Sigmoid colon (tissue), 7 donors: ENCODE measurements around the gene RIN1. TPM values are rescaled to one million over a fixed set of nuclear protein-coding genes. Genes with fewer than 3 reads are reported as not detected.

Experiments
- DNase-seq: peaks from one replicate; pipeline ENCODE4 v3.0.0-alpha.2; 2019
- H3K27ac ChIP-seq, 4 donors: fragments of 200-600 bp; sonication (generic); one replicate each; pipeline ENCODE4 v1.5.1; 2016 to 2019; ENCODE audit warnings: mild to moderate bottlenecking in 1 of 4
- H3K27me3 ChIP-seq, 3 donors: fragments of 200-600 bp; sonication (generic); one replicate each; pipeline ENCODE4 v1.5.1; 2019; ENCODE audit warnings: mild to moderate bottlenecking in 1 of 3
- H3K36me3 ChIP-seq, 4 donors: fragments of 200-600 bp; sonication (generic); one replicate each; pipeline ENCODE4 v1.5.1; 2016 to 2019
- H3K4me1 ChIP-seq, 4 donors: fragments of 200-600 bp; sonication (generic); one replicate each; pipeline ENCODE4 v1.5.1; 2017 to 2019
- H3K4me3 ChIP-seq, 4 donors: fragments of 200-600 bp; sonication (generic); one replicate each; pipeline ENCODE4 v1.5.1; 2017 to 2019; ENCODE audit warnings: mild to moderate bottlenecking in 2 of 4, moderate library complexity in 1 of 4
- H3K9me3 ChIP-seq, 4 donors: fragments of 200-600 bp in 3 of 4; sonication (generic) in 3 of 4; one replicate each; pipeline versions ENCODE4 v1.5.1 to v1.6.1; 2013 to 2019
- EP300 ChIP-seq, 4 donors: sonication (generic); formaldehyde crosslinking; IDR thresholded peaks; one replicate each; pipeline ENCODE4 v1.6.1; 2017; ENCODE audit warnings: antibody characterized with exemption in 4 of 4
- POLR2A ChIP-seq, 2 donors: fragments of 450-650 bp; IDR thresholded peaks; one replicate each; pipeline ENCODE4 v1.6.1; 2016; ENCODE audit warnings: antibody characterized with exemption in 2 of 2, mild to moderate bottlenecking in 2 of 2, moderate library complexity in 2 of 2
- POLR2AphosphoS5 ChIP-seq, 4 donors: sonication (generic); formaldehyde crosslinking; IDR thresholded peaks; one replicate each; pipeline ENCODE4 v1.6.1; 2017; ENCODE audit warnings: antibody characterized with exemption in 4 of 4
- WGBS, 2 donors: extraction: QIAGEN DNeasy Blood & Tissue Kit; methylation state at CpG; one replicate each; pipeline ENCODE4 v1.1.7; 2013; 5-methylcytosine and 5-hydroxymethylcytosine counted together
- intact Hi-C: fragments of 100-400 bp; cut with DNase I; formaldehyde crosslinking; loops from one replicate; pipeline ENCODE4 v1.15.1; 2023
- polyA plus RNA-seq, 3 donors: library from polyadenylated mRNA; stranded (reverse); fragments of 200-250 nt; gene quantifications; one replicate each; pipeline ENCODE4 v1.2.3, GENCODE V29; 2013
- total RNA-seq, 4 donors: library from RNA; depleted of rRNA; stranded (reverse); fragments of >200 nt; gene quantifications; one replicate each; pipeline ENCODE4 v1.1.0, GENCODE V29; 2016
- TF ChIP-seq, protein P1 (sequence below), 4 experiments: fragments of 450-650 bp in 3 of 4; fragments of 200-600 bp in 1 of 4; IDR thresholded peaks; one replicate each; pipeline ENCODE4 v1.5.1; 2016 to 2019; ENCODE audit warnings: antibody characterized with exemption in 4 of 4, mild to moderate bottlenecking in 3 of 4, moderate library complexity in 2 of 4
- donor health status: healthy with polysubstance abuse.
- donor health status: Bipolar disorder and iron deficiency.
- donor health status: healthy.

RIN1 gene
- total and polyA plus RNA-seq, 7 donors, result 0.68 to 10.2 (median 2.9) TPM

DNA sequence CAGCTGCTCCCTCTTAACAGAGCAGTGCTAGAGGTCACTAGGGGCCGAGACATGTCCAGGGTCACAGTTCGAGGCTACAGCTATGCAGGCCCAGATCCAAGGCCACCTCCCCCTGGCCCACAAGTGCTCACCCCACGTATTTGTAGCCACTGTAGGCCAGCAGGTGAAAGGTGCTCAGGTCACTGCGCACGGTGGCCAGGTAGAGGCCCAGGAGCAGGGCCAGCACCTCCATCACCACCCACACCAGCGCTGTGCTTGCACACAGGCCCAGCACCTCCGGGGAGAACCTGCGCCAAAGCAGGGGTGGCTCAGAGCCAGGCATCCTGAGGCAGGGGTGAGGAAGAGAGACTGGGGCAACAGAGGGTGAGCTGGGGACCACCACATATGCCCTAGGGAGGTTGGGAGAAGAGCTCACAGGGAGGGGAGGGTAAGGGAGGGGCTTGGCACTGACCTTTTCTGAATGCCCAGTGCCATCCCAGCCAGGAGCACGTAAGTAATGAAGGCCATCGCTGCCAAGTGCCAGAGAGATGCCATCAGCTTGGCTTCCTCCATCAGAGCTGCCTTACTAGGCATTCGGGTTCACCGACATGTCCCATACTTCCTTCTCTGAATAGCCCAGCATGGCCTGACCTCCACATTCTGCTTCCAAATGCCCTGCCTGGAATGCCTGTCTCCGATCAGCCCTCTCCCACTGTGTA is 50.8 kb downstream of the RIN1 start:
- no peak for TF ChIP-seq POLR2A (IDR thresholded peaks at IDR 0.05)
- TF ChIP-seq, protein P1, sequence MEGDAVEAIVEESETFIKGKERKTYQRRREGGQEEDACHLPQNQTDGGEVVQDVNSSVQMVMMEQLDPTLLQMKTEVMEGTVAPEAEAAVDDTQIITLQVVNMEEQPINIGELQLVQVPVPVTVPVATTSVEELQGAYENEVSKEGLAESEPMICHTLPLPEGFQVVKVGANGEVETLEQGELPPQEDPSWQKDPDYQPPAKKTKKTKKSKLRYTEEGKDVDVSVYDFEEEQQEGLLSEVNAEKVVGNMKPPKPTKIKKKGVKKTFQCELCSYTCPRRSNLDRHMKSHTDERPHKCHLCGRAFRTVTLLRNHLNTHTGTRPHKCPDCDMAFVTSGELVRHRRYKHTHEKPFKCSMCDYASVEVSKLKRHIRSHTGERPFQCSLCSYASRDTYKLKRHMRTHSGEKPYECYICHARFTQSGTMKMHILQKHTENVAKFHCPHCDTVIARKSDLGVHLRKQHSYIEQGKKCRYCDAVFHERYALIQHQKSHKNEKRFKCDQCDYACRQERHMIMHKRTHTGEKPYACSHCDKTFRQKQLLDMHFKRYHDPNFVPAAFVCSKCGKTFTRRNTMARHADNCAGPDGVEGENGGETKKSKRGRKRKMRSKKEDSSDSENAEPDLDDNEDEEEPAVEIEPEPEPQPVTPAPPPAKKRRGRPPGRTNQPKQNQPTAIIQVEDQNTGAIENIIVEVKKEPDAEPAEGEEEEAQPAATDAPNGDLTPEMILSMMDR (IDR thresholded peaks at IDR 0.05), result no peak
- TF ChIP-seq POLR2AphosphoS5 (IDR thresholded peaks at IDR 0.05), result no peak
- TF ChIP-seq EP300 (IDR thresholded peaks at IDR 0.05), result no peak
- H3K4me1 ChIP-seq, result peaks cover 0 to 47% (median 35%) of the 10 kb centered on the region in 4 donors
- no peak for DNase-seq
- no peak overlapping the region for H3K27ac ChIP-seq
- 94% methylated on average over 13 of the region's 13 CpGs for WGBS, 2 donors
- H3K9me3 ChIP-seq, result no peaks in the 10 kb centered on the region
- intact Hi-C loops, result no loop called here
- H3K27me3 ChIP-seq, result no peaks in the 10 kb centered on the region
- H3K36me3 ChIP-seq, result peaks cover 0 to 8% (median 0%) of the 10 kb centered on the region in 4 donors
- H3K4me3 ChIP-seq, result no peak overlapping the region

- H3K4me3 ChIP-seq, result no peak overlapping the region
- intact Hi-C loops, result no loop called here
- peaks cover 0 to 8% (median 0%) of the 10 kb centered on the region in 4 donors for H3K36me3 ChIP-seq
- no peaks in the 10 kb centered on the region for H3K9me3 ChIP-seq
- peaks cover 0 to 42% (median 28%) of the 10 kb centered on the region in 4 donors for H3K4me1 ChIP-seq
- no peak overlapping the region for H3K27ac ChIP-seq
- TF ChIP-seq EP300 (IDR thresholded peaks at IDR 0.05) (no peak), POLR2AphosphoS5 (IDR thresholded peaks at IDR 0.05) (no peak), POLR2A (IDR thresholded peaks at IDR 0.05) (no peak)
- TF ChIP-seq, protein P1 (IDR thresholded peaks at IDR 0.05), result no peak
- no peaks in the 10 kb centered on the region for H3K27me3 ChIP-seq
- 94 to 96% methylated on average over 16 of the region's 16 CpGs for WGBS, 2 donors
- DNase-seq, result no peak
Observed at GRCh38 chr11:66284526-66285078, 51.6 kb downstream of the RIN1 start.

DNA sequence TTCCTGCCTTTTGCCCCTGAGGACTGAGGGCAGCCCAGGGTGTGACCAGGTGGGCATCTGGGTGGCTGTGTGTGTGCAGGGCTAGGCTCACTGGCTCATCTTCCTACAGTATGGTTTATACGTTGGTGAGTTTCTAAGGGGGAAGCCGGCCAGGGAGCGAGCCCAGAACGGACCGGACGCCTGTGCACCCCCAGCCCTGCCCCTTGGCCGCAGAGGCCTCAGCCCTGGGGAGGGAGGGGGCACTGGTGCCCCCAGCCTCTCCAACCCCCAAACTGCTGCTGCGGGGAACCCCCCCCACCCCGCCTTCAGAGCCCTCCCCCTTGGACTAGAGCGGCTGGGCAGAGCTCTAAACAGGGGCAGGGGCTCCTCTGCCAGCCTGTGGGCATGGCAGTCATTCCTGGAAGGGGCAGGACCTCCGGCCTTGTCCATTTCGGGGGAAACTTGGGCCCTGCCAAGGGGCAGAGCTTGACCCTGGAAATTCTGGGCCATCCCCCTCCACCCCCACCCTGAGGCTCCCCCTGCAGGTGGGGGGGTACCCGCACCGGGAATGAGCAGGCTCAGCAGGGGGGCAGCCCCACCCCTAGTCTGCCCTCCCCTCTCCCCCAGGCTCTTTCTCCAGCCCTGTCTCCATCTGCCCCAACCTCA is 52.7 kb downstream of the RIN1 start:
- intact Hi-C loops, result no loop called here
- H3K4me1 ChIP-seq, result peaks cover 0 to 43% (median 30%) of the 10 kb centered on the region in 4 donors
- no peak overlapping the region for H3K27ac ChIP-seq
- no peak overlapping the region for H3K4me3 ChIP-seq
- DNase-seq, result no peak
- 81 to 87% methylated on average over 14 of the region's 14 CpGs for WGBS, 2 donors
- H3K27me3 ChIP-seq, result no peaks in the 10 kb centered on the region
- peaks cover 0 to 8% (median 0%) of the 10 kb centered on the region in 4 donors for H3K36me3 ChIP-seq
- TF ChIP-seq EP300 (IDR thresholded peaks at IDR 0.05) (no peak), POLR2A (IDR thresholded peaks at IDR 0.05) (no peak), POLR2AphosphoS5 (IDR thresholded peaks at IDR 0.05) (no peak)
- TF ChIP-seq, protein P1 (IDR thresholded peaks at IDR 0.05), result no peak
- H3K9me3 ChIP-seq, result no peaks in the 10 kb centered on the region

- Histone ChIP-seq H3K27ac (peak overlapping the region in 1 of 4 donors; percentile 18), H3K36me3 (peaks cover 0 to 8% (median 0%) of the 10 kb centered on the region in 4 donors), H3K9me3 (no peaks in the 10 kb centered on the region), H3K4me1 (peaks cover 0 to 41% (median 29%) of the 10 kb centered on the region in 4 donors), H3K4me3 (no peak overlapping the region), H3K27me3 (no peaks in the 10 kb centered on the region)
- TF ChIP-seq POLR2A (IDR thresholded peaks at IDR 0.05) (no peak), POLR2AphosphoS5 (IDR thresholded peaks at IDR 0.05) (peak in 3 of 4 donors; percentile 31 to 44 (median 42)), EP300 (IDR thresholded peaks at IDR 0.05) (no peak)
- TF ChIP-seq, protein P1 (IDR thresholded peaks at IDR 0.05), result peak; percentile 90 to 98 (median 96)
- intact Hi-C loops, result loop anchor here (1.0 kb wide), 1 partner anchor 60 kb away; no protein-coding TSS in a partner anchor
- DNase-seq, result peak; percentile 98
- 13 to 15% methylated on average over 35 of the region's 35 CpGs for WGBS, 2 donors
Observed at GRCh38 chr11:66282468-66283455, 53.5 kb downstream of the RIN1 start.
